Islet of Langerhans (tissue), 1 donor: ENCODE data around the gene KIAA1217.

Experiments
- FAIRE-seq: peaks from one replicate; lab custom pipeline; 2011; peaks lifted over from hg19 to GRCh38; lab: Jason Lieb, UNC

KIAA1217 gene

DNA sequence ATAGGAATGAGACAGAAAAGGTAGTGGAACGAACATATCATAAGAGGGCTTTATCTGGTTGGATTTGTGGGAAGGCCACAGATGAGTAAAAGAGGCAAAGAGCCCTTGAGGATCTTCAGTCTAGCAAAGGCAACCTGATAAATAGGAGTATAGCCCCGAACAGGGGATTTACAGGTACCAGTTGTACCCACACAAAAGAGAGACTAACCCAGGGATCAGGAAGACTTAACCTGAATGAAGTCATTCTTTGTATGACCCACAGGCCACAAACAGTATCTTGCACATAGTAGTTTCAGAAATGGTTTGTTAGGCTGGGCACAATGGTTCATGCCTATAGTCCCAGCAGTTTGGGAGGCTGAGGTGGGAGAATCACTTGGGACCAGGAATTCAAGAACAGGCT lies 306.5 kb downstream of the KIAA1217 start:
- no peak for FAIRE-seq

DNA sequence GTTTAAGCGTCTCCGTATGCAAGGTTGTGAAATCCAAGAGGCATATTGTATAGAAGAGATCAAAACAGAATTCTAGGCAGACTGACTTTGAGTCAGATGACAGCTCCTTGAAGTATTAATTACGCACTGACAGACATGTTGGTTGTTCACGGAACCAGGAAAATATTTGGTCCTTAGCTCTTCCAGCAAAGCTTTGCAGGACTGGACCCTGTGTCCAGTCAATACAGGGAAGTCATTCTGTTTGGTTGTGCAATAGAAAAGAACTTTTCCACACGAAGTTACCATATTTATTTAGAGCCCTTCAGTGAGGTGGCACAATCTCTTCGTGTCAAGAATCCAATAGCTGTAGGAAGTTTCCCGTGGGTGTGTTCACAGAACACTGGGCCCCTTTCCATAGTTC lies 309.5 kb downstream of the KIAA1217 start:
- no peak for FAIRE-seq

DNA sequence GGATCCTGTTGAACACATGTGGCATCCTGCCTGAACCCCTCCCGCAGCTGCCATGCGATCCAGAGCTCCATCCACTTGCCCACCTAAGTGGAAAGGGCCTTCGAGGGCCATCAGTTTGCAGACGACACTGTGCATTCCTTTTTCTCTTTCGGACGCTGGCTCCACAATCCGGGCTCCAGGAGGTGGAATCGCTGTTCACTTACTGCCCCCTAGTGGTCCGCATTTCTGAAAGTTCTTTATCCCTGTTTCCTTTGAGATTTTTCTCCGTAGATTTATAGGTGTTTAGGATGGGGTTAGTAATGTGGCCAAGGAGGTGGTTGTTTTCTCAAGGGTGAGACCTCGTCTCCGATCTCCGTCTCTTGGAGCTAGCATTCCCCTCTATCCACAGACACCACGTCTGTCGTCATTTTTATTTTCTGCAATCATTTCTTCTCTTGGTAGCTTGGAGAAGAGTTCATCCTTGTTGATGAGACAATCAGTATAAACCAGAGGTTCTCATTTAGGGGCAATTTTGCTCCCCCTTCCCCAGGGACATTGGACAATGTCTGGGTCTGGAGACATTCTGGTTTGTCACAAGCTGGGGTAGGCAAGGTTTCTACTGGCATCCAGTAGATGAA lies 310.2 kb downstream of the KIAA1217 start:
- peak; percentile 77 for FAIRE-seq

DNA sequence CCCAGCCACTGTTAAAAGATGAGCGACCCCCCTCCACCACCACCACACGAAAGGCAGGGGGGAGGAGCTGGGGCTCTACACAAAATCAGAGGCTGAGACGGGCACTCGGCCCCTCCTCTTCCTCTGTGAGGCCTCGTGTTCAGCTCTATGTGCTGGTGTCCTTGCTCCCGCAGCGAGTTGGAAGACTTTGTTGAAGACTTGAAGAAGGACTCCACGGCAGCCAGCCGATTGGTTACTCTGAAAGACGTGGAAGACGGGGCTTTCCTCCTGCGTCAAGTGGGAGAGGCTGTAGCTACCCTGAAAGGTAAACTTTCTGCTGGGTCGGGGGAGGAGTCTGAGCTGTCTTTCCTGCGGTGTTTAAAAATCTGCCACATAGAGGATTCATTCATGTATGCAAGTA lies 311.0 kb downstream of the KIAA1217 start:
- no peak for FAIRE-seq

DNA sequence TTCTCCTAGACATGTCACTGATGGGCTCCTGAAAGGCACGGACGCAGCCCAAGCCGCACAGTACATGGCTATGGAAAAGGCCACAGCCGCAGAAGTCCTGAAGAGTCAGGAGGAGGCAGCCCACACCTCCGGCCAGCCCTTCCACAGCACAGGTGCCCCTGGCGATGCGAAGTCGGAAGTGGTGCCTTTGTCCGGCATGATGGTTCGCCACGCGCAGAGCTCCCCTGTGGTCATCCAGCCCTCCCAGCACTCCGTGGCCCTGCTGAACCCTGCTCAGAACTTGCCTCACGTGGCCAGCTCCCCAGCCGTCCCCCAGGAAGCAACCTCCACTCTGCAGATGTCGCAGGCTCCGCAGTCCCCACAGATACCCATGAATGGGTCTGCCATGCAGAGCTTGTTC lies 315.4 kb downstream of the KIAA1217 start:
- FAIRE-seq, result no peak

DNA sequence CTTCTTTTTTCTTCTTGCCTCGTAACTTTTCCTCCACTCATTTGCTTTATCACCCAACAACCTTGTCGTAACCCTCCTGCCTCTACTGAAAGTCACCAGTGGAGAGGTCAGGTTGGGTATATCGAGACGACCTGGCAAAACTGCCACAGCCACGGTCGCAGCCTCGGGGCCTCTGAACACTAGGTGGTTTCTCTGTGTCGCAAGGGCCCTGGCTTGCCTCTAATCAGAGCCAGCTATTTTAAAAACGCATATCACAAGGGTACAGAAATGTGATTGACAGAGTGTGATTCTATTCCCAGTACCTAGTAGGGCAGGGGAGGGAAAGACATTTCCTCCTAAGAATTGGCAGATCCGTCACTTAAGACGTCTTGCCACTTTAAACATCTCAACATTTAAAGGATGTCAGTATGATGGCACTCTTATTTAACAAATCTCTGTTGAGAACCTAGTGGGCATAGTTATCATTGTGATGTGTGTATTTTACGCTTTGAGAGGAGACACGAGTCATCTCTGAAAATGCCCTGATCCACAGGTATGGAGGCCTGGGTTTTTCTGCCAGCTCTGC lies 317.2 kb downstream of the KIAA1217 start:
- FAIRE-seq, result no peak

DNA sequence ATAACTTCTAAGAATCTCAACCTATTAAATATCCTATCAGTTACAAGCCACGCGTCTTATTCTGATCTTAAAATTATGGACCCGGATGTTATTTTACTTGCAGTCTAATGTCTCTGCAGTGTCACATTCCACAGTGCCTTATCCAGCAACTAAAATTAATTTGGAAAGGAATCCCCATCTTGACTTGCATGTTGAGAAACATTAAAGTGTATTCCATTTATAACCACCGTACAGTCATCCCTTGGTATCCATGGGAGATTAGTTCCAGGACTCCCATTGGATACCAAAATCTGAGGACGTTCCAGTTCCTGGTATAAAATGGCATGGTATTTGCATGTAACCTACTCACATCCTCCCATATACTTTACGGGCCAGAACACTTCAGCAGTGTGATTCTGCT lies 320.0 kb downstream of the KIAA1217 start:
- no peak for FAIRE-seq

DNA sequence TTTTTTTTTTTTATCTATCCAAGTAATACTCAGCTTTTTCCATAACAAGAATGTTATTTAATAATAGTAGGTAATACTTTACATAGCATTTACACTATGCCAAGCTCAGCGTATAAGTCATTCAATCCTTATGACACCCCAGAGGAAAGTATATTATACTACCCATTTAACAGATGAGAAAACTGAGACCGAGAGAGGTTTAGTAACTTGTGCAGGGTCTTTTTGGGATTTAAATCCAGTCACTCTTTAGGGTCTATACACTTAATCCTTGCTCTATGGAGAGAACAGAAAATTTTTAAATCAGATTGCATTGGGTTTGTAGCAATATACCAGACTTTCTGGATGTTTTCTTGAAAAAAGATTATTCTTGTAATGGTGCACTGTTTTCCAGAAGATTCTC lies 322.5 kb downstream of the KIAA1217 start:
- no peak for FAIRE-seq

DNA sequence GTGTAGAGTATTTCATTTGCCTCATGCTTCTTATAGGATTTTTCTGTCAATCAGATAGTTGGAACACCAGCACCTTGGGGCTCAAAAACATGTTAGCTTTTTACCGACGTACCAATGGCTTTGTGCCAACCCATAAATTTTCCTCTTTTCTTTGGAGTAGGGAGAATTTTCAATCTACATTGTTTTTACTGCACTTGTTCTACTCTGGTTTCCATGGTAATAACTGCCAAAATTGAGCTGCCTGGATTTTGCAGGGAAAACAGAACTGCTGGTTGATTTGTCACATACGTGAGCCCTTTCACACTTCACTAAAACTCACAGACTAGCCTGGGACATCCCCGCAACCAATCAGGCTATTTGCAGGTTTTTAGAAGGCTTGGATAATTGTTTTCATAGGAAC lies 325.0 kb downstream of the KIAA1217 start:
- FAIRE-seq, result no peak

DNA sequence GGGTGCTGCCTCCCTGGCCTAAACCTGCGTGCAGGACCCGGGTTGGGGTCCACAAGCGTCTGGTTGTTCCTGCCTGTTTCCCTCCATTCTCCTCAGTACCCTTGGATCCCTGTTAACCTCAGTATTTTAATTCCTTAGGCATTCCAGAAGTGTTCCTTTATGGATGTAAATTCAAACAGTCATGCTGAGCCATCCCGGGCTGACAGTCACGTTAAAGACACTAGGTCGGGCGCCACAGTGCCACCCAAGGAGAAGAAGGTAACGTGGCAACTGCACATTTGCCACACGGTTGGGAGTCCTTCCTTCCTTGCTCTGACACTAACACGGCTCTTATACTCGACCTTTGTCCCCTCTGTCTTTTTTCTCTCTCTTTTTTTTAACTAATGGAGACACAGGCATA lies 327.7 kb downstream of the KIAA1217 start:
- no peak for FAIRE-seq

DNA sequence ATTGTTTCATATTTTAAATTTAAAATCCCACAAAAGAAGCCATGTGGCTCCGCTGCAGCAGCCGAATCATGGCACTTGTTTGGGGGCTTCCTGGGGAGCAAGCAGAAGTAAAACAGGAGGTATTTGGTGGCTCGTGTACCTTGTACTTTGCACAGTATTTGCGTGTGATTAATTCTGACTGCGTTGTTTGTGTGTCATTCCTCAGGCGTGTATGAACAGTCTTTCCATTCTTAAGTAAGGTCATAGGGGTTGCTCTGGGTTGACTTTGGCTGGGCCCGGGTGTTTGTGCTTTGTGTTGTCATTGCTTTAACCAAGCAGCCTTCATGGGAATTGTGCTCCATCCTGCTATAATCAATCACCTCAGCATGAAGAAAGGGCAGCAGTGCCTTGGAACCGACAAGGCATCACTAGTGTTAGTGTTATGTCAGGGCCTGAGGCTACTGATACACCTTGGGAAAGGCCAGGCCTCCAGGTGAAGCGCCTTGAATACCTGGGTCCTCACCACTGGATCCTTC lies 332.4 kb downstream of the KIAA1217 start:
- FAIRE-seq, result no peak

DNA sequence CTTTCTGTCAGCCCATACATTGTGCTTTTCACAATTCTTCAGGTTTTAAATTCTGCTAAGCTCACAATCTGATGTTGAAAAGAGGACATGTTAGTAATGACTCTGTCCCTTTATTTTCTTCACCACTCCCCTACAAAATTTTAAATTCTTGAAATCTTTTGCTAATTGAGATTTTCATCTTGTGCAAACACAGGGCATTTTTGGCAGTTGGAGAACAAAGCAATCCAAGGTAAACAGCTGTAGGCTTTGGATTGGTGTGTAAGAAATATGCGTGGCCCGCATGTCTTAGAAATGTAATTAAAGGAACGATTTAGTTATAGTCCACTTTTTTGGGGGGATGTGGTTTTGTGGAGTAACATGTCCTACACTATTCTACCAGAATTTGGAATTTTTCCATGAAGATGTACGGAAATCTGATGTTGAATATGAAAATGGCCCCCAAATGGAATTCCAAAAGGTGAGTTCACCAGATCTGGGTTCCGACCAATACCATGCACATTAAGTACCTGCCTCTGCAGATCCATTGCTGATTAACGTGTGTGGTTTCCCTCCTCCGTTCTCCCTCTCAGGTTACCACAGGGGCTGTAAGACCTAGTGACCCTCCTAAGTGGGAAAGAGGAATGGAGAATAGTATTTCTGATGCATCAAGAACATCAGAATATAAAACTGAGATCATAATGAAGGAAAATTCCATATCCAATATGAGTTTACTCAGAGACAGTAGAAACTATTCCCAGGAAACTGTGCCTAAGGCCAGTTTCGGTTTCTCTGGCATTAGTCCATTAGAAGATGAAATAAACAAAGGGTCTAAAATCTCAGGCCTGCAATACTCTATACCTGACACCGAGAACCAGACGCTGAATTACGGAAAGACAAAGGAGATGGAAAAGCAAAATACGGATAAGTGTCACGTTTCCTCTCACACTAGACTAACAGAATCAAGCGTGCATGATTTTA lies 333.7 kb downstream of the KIAA1217 start:
- no peak for FAIRE-seq

DNA sequence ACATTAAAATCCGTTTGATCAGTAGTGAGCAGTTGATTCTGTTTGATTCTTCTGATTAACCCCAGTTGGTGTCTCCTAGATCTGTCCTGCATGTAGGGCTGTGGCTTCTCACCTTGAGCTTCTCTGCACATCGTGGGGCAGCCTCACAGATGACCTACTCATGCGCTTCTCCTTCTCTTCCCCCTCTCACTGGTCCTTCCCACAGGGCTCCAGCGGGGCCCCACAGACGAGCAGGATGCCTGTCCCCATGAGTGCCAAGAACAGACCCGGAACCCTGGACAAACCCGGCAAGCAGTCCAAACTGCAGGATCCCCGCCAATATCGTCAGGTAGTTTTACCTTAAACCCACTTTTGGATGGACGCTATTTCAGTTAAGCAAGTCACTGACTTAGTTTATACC lies 335.8 kb downstream of the KIAA1217 start:
- no peak for FAIRE-seq

DNA sequence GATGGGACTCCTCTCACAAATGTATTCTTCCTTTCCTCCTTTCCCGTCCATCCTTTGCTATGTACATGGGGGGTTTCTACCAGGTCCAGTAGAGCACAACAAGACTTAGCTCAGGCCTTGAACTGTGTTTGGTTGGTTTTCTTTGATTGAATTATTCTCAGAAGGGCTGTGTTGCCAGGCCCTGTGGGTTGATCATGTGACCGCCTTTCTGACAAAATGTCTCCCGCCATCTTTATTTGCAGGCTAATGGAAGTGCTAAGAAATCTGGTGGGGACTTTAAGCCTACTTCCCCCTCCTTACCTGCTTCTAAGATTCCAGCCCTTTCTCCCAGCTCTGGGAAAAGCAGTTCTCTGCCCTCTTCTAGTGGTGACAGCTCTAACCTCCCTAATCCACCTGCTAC lies 336.6 kb downstream of the KIAA1217 start:
- no peak for FAIRE-seq

DNA sequence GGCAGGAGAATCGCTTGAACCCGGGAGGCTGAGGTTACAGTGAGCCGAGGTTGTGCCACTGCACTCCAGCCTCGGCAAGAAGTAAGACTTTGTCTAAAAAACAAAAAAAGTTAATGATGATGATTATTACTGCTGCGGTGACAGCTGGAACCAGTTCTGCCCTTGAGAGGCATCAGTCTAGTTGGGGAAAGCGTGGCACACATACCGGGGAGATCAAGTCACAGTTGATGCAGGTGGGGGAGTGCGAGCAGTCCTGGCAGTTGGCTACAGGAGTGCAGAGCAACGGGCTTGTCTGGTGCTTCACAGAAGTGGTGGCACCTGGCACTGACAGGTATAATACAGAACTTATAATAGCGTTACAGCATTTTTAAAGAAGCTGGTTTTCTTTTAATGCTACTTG lies 341.7 kb downstream of the KIAA1217 start:
- no peak for FAIRE-seq

DNA sequence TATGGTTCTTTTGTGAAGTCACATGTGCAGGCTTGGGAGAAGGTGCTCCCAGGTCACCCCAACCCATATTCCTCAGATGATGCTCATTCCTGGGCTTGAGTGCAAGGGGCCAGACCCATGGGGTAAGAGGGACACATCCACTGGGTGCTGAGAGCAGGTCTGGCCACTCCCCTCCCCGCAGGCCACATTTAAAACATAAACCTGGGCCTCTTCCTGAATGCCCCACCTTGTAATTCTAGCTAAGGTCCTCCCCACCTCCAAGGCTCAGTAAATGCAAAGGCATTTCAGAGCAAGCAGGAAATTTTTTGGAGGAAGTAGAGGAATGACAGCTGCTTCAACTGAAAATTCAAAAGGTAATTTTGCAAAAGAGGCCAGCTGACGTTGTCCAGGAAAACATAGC lies 342.2 kb downstream of the KIAA1217 start:
- no peak for FAIRE-seq

DNA sequence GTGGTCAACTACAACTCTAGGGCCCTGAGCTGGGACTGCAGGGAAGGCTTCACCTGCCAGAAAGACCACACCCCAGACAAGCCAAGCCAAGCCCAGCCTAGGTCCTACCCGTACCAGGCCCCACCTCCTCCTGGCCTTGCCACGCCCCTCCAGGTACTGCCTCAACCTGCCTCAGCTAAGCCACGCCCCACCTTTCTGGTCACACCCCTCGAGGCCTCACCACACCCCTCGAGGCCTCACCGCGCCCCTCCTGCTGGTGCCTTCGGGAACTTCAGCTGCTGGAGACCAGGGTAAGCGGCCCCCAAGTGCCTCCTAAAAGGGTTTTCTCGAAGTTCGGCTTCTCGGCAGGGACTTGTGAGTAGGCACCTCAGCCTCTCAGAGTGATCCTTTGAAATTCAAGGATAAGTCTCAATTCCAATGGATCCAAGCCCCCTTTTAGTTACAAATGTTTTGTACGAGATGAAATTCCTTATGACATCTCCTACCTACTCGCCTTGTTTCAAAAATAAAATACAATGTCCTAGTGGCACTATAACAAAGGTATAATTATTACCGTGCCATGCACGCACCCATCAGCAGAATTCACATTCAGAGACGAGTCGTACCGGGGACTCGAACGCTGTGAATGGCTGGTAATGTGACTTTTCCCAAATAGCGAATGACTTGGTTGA lies 343.5 kb downstream of the KIAA1217 start:
- no peak for FAIRE-seq

DNA sequence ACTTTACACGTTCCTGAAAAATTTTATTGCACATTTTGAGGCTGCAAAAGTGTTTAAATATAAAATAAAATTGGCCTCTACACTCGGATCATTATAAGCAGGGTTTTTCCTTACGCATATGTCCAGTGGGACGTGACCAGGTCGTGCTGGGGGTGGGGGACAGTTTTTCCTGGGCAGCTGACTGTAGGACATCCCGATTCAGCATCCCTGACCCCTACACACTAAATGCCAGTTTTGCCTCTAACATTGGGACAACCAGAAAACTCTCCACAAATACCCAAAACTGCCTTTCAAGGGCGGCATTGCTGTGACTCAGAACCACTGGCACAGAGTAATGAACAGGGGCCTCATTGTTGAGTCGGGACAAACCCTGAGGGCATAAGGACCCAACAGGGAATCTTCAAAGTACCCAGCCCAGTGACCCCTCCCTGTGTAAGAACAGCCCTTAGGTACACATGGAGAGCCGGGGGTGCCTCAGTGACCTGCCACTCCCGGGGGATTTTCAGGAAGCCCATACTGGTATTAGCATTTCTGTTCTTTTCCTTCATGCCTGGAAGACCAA lies 344.2 kb downstream of the KIAA1217 start:
- no peak for FAIRE-seq

DNA sequence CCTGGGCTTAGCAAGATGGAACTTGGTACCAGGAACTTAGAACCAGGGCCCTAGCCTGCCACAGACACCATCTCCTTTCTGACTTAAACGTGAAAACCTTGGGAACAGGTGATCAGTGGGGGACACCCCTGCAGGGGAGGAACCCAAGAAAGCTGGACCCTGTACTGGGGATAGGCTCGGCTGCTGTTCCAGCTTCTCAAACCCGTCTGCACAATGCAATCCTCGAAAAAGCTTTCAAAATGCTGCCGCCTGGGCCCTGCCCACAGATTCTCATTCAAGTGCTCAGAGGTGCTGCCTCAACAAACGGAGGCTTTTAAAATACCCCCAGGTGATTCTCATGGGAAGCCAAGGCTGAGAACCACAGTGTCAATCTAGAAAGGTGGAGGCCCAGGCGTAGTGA lies 345.1 kb downstream of the KIAA1217 start:
- FAIRE-seq, result no peak

DNA sequence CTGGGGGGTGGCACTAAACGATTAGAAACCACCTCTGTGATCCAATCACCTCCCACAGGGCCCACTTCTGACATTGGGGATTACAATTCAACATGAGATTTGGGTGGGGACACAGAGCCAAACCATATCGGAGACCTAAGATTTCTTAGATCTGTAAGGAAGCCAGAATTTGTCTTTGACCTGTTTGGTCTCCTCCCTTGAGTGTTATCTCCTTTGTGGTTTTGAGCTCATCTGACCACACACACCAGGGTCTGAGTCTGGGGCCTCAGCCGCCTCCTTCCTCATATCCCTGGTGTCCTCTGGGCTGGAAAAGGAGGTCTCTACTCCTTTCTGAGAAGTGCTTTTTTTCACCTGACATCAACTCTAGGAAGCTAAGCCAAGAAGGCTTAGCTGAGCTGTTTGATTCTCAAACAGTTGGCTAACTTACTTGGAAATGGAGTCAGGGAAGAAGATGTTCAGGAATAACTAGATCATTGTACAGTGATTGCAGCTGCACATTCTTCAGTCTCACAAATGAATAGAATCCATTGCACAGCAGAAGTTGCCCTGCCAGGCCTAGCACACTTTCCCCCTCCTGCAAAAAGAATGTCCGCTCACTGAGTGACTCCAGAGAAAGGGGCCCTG lies 347.3 kb downstream of the KIAA1217 start:
- no peak for FAIRE-seq

DNA sequence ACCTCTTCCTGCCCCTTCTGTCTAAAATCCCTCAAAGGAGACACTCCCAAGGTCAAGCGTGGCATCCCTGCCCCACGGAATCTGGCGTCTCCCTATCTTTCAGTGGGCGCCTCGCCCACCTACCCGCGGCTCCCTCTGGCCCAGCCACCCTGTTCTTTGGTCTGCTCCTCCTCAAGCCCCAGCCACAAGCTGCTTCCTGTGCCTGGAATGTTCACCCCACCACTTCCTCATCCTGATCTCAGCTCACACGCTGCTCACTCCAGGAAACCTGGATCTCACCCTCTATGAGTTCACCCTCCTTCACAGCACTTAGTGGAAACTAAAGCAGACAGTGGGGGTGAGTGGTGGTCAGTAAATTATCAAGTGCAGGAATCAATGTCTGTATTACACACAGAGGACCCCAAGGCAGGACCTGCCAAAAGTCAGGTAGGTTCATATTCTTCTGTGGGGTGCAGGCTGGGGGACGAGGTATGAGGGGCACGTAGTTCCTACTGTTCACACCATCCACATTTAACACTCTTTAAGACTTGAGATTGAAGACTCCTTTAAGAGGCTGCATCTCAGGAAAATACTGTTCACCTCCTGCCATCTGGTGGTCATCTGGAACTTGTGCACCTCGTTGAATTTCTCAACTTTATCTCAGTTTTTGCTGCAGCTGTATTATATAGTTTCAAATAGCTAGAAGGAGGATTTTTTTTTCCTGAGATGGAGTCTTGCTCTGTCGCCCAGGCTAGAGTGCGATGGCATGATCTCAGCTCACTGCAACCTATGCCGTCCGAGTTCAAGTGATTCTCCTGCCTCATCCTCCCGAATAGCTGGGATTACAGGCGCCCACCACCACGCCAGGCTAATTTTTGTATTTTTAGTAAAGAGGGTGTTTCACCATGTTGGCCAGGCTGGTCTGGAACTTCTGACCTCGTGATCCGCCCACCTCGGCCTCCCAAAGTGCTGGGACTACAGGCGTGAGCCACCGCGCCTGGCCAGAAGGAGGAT lies 348.1 kb downstream of the KIAA1217 start:
- no peak for FAIRE-seq
